Head of caudate nucleus (tissue), 42 donors: ENCODE results near the gene MYT1.
"Not testable (repeated sequence)": the region's sequence is repeated elsewhere in the genome, so short reads cannot be mapped to it uniquely, and the experiment has no call there.

ENCODE experiments used
- DNase-seq, 42 donors: peaks; one replicate each; pipeline versions ENCODE4 v3.0.0 to v3.0.0-alpha.2; 2020 to 2021; ENCODE audit warnings: mixed read lengths in 7 of 42
- intact Hi-C: fragments of 100-400 bp; cut with DNase I; formaldehyde crosslinking; loops from one replicate; pipeline ENCODE4 v1.15.0; 2022

MYT1 gene

GRCh38 chr20:64161356-64162238 is 2.7 kb upstream of the MYT1 start:
- intact Hi-C loops = no loop called here
- peak in 26 of 42 donors; percentile 21 to 75 (median 46) for DNase-seq

- intact Hi-C loops = no loop called here
- peak in 13 of 42 donors; percentile 13 to 62 (median 44) for DNase-seq
Measured at GRCh38 chr20:64162239-64162910, 1.9 kb upstream of the MYT1 start.

- intact Hi-C loops = no loop called here
- DNase-seq = no peak
Measured at GRCh38 chr20:64163776-64164122, 503 bp upstream of the MYT1 start.

- DNase-seq = no peak
- intact Hi-C loops = no loop called here
Measured at GRCh38 chr20:64165866-64166600, 1.8 kb downstream of the MYT1 start.

GRCh38 chr20:64166721-64167615 is 2.7 kb downstream of the MYT1 start:
- peak in 1 of 42 donors; percentile 48 for DNase-seq
- intact Hi-C loops = no loop called here

GRCh38 chr20:64167676-64168075 is 3.4 kb downstream of the MYT1 start:
- intact Hi-C loops = no loop called here
- no peak for DNase-seq

GRCh38 chr20:64168381-64169090 is 4.3 kb downstream of the MYT1 start:
- intact Hi-C loops = no loop called here
- no peak for DNase-seq

- no peak for DNase-seq
- intact Hi-C loops = no loop called here
Measured at GRCh38 chr20:64169091-64169560, 4.9 kb downstream of the MYT1 start.

GRCh38 chr20:64171211-64171610 is 7.0 kb downstream of the MYT1 start:
- no peak for DNase-seq
- intact Hi-C loops = no loop called here

- intact Hi-C loops = no loop called here
- DNase-seq = no peak
Measured at GRCh38 chr20:64173116-64173515, 8.9 kb downstream of the MYT1 start.

- peak; percentile 31 to 83 (median 66) for DNase-seq
- intact Hi-C loops = no loop called here
Measured at GRCh38 chr20:64176551-64176950, 12.3 kb downstream of the MYT1 start.

- no peak for DNase-seq
- intact Hi-C loops = no loop called here
Measured at GRCh38 chr20:64176971-64177370, 12.7 kb downstream of the MYT1 start.

GRCh38 chr20:64177384-64177783 is 13.1 kb downstream of the MYT1 start:
- no peak for DNase-seq
- intact Hi-C loops = no loop called here

- intact Hi-C loops = no loop called here
Measured at GRCh38 chr20:64177787-64178186, 13.5 kb downstream of the MYT1 start.

GRCh38 chr20:64178925-64179324 is 14.7 kb downstream of the MYT1 start:
- intact Hi-C loops, DNase-seq: not testable (repeated sequence)

More at GRCh38 chr20:64177787-64178186, 13.5 kb downstream of the MYT1 start:
- no peak for DNase-seq

- intact Hi-C loops = no loop called here
- no peak for DNase-seq
Measured at GRCh38 chr20:64179805-64180204, 15.6 kb downstream of the MYT1 start.

- DNase-seq = no peak
- intact Hi-C loops = no loop called here
Measured at GRCh38 chr20:64180673-64181072, 16.4 kb downstream of the MYT1 start.

GRCh38 chr20:64181391-64181790 is 17.1 kb downstream of the MYT1 start:
- intact Hi-C loops = no loop called here
- DNase-seq = no peak
